ENCODE results near the gene SLCO2B1.

DNA sequence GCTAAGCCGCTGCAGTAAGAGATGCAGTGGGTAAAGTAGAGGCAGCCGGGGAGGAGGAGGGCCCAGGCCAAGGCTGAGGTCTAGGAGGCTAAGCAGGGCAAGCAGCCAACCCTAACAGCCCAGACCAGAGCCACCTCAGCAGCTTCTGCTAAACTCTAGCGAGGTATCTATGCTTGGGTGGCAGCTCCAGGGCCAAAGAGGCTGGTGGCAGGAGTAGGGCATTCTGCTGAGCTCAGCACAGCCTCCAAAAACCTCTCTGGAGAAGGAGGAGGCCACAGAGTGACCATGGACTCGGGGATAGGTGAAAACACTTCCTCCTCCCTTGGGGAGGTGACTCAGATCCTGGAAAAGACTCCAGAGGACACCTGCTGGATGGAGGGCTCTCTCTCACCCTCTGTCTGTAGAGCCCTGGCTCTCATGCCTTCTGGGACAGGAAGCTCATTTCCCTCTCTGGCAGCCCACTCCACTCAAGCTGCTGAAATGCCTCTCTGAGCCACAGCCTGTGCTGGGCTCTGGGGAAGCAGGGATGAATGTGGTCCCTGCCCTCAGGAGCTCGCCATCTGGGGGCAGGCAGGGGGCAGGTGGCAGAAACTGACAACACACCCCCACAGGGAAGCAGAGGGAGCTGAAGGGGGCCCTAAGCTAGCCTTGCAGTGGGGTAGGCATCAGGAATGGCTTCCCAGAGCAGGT is 73.2 kb downstream of the SLCO2B1 start:
- TF ChIP-seq ISL1 (CRISPR knock-in tag; IDR thresholded peaks at IDR 0.05) = no peak
- no peak for TF ChIP-seq ARNTL (CRISPR knock-in tag; IDR thresholded peaks at IDR 0.05; ENCODE audit: borderline replicate concordance, low read depth)
- TF ChIP-seq ZFP3 (CRISPR knock-in tag; IDR thresholded peaks at IDR 0.05) = no peak
- TF ChIP-seq SNAI2 (CRISPR knock-in tag; IDR thresholded peaks at IDR 0.05) = no peak
- TF ChIP-seq, protein P1, sequence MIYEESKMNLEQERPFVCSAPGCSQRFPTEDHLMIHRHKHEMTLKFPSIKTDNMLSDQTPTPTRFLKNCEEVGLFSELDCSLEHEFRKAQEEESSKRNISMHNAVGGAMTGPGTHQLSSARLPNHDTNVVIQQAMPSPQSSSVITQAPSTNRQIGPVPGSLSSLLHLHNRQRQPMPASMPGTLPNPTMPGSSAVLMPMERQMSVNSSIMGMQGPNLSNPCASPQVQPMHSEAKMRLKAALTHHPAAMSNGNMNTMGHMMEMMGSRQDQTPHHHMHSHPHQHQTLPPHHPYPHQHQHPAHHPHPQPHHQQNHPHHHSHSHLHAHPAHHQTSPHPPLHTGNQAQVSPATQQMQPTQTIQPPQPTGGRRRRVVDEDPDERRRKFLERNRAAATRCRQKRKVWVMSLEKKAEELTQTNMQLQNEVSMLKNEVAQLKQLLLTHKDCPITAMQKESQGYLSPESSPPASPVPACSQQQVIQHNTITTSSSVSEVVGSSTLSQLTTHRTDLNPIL (CRISPR knock-in tag; IDR thresholded peaks at IDR 0.05; ENCODE audit: low read depth) = no peak
- TF ChIP-seq ESRRG (CRISPR knock-in tag; IDR thresholded peaks at IDR 0.05) = no peak
- TF ChIP-seq, protein P2, sequence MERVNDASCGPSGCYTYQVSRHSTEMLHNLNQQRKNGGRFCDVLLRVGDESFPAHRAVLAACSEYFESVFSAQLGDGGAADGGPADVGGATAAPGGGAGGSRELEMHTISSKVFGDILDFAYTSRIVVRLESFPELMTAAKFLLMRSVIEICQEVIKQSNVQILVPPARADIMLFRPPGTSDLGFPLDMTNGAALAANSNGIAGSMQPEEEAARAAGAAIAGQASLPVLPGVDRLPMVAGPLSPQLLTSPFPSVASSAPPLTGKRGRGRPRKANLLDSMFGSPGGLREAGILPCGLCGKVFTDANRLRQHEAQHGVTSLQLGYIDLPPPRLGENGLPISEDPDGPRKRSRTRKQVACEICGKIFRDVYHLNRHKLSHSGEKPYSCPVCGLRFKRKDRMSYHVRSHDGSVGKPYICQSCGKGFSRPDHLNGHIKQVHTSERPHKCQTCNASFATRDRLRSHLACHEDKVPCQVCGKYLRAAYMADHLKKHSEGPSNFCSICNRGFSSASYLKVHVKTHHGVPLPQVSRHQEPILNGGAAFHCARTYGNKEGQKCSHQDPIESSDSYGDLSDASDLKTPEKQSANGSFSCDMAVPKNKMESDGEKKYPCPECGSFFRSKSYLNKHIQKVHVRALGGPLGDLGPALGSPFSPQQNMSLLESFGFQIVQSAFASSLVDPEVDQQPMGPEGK (CRISPR knock-in tag; IDR thresholded peaks at IDR 0.05; ENCODE audit: borderline replicate concordance) = no peak
- TF ChIP-seq ZFP30 (CRISPR knock-in tag; IDR thresholded peaks at IDR 0.05) = no peak
- no peak for TF ChIP-seq PPARA (CRISPR knock-in tag; IDR thresholded peaks at IDR 0.05; ENCODE audit: borderline replicate concordance)
- TF ChIP-seq ZNF565 (CRISPR knock-in tag; conservative IDR thresholded peaks at IDR 0.05; ENCODE audit: low read depth) = no peak
- TF ChIP-seq ZNF70 (CRISPR knock-in tag; IDR thresholded peaks at IDR 0.05) = no peak
- TF ChIP-seq RARB (CRISPR knock-in tag; IDR thresholded peaks at IDR 0.05) = no peak
- no peak for TF ChIP-seq BACH2 (CRISPR knock-in tag; IDR thresholded peaks at IDR 0.05; ENCODE audit: borderline replicate concordance)

Measured in SK-N-SH treated with all-trans-retinoic acid at 6 μM for 48 hours (cell line).